ACHN (cell line): ENCODE results near the gene COPG1.
A peak's percentile ranks its signal among the peaks of the same experiment; 100 is the strongest.
"Not testable (repeated sequence)": the region's sequence is repeated elsewhere in the genome, so short reads cannot be mapped to it uniquely, and the experiment has no call there.

Experiments
- DNase-seq: peaks from one replicate; pipeline ENCODE4 v3.0.0-alpha.2; 2015
- in situ Hi-C: cut with HindIII; loops from 2 replicates; pipeline ENCODE4 v1.10.0; 2017; ENCODE audit warnings: low sequenced_read_pairs, low pct_ligation_motif_present, low pct_unique_long_range_greater_than_20kb

Gene COPG1

DNA sequence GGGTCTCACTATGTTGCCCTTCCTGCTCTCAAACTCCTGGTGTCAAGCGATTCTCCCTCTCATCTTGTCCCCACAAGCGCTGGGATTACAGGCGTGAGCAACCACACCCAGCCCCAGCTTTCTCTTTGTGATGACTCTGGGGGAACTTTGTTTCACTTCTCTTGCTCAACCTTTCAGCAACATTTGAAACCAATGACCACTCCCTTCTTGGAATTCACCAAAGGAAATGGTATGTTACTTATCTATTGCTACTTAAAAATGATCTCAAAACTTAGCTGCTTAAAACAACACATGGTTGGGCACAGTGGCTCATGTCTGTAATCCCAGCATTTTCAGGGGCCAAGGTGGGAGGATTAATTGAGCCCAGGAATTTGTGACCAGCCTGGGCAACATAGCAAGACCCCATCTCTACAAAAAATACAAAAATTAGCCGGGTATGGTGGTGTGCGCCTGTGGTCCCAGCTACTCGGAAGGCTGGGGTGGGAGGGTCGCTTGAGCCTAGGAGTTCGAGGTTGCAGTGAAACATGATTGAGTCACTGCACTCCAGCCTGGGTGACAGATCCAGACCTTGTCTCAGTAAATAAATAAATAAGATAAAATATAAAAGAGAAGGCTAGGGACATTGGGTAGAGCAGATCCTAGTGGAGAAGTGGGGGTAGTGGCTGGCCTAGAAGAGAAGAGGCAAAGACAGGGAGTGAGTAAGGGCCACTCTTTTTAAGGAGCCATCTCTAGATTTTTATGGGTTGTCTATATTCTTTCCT, 10.3 kb upstream of the COPG1 start:
- DNase-seq, result no peak
- in situ Hi-C loops, result no loop called here

DNA sequence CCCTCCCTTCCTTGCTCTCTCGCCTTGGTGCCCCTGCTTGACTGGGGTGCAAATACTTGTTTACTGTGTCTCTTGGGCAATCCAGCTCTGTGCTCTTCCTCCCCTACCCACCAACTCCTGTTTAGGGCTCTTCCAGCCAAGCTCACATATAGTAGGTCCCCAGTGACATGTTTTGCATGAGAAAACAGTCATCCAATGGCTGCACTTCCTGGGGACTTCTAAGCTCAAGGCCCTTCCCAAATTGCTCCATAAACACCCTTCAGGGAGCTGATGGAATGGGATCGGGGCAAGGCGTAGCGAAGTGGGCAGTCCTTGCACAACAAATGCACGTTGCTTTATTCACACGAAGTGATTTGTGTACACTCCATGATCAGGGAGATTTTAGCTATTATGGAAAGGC, 9.4 kb upstream of the COPG1 start:
- in situ Hi-C loops, result no loop called here
- DNase-seq, result no peak

DNA sequence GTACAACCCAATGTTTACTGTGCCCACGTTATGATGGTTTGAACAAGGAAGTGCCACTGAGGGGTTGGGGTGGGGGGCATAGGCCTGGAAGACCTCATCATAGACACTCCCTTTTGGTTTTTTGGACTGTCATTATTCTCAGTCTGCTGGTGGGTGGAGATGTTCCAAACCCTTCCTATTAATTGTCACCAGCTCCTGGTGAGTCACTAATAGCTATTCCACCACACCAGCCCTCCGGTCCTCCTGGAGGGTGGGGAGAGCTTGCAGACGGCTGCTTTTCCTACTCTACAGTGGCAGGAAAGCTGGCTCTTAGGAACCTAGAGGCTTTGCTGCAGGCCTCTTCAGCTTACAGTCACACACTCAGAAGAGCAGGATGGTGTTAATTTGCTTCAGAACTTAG, 9.0 kb upstream of the COPG1 start:
- no peak for DNase-seq

DNA sequence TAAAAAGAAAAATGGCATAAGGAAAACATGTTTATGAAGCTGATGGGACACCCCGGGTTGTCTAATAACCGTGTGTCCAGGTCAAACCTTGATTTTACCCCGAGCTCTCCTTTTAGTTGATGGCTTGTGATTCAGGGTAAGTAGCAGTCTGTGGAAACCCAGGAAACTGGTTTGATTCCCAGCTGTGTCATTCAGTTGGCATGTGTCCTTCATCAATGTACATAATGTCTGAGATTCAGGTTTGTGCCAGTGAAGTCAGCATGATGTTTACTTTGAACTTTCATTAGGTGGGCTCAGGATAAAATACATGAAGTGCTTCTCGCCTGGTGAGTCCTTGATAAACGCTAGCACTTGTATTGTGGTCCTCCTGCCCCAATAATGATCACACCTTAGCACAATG, 4.3 kb upstream of the COPG1 start:
- in situ Hi-C loops, result no loop called here

More for the DNA sequence above, 9.0 kb upstream of the COPG1 start:
- in situ Hi-C loops, result no loop called here

DNA sequence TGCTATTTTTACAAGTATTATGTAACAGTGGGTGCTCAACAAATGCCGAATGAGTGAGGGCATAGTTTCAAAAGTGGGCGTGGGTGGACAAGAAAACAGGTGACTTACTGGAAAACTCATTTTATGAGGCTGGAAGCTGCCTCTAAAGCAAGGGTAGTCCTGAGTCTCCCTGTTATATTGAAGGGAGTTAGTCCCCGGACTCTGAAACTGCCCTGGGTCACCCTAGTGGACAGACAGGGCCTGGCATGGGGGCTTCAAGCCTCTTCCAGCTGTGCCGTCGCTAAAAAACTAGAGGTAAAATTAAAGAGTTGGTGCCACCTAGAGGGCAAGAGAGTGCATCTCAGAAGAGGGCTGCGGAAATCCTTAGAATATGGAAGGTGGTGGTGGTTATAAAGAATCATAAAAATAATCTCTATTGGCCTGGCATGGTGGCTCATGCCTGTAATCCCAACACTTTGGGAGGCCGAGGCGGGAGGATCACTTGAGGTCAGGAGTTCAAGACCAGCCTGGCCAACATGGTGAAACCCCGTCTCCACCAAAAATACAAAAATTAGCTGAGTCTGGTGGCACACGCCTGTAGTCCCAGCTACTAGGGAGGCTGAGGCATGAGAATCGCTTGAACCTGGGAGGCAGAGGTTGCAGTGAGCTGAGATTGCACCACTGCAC, 3.6 kb upstream of the COPG1 start:
- DNase-seq, result peak; percentile 89
- in situ Hi-C loops, result not testable (repeated sequence)

More for the DNA sequence above, 4.3 kb upstream of the COPG1 start:
- DNase-seq, result no peak

DNA sequence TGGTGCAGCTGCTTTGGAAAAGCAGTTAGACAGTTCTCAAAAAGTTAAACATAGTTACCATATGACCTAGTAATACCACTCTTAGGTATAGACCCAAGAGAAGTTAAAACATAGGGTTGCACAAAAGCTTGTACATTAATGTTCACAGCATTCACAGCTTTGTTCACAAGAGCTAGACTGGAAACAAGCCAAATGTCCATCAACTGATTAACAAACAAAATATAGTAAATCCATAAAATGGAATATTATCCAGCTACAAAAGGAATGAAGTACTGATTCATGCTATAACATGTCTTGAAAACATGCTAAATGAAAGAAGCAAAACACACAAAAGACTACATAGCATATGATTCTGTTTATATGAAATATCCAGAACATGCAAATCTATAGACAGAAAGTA, 2.8 kb upstream of the COPG1 start:
- in situ Hi-C loops, result no loop called here
- DNase-seq, result no peak

DNA sequence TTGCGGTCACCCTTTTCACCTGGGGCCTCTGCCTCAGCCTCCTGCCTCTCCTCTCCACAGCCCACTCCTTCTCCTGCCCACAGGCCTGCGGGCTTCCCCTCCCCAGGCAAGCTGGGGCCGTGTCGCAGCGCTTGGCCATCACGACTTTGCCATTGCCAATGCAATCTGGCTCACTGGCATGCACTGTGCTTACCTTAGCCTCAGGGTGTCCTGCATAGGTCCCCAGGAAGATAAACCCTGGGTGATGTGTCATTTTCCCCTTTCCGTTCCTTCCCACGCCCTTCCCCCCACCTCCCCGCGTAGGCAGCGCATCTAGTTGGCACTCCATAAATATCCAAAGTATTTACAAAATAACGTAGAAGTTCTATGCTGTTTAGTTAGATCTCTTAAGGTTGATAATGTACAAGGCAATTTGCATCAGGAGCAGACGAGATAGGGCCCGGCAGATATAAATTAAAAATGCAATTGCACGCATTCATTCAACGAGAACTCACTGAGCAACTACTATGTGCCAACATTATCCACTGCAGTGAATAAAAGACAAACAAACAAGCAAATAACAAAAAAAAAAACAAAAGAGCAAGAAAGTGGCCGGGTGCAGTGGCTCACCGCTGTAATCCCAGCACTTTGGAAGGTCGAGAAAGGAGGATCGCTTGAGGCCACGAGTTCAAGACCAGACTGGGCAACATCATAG, 973 bp upstream of the COPG1 start:
- in situ Hi-C loops, result no loop called here
- no peak for DNase-seq

DNA sequence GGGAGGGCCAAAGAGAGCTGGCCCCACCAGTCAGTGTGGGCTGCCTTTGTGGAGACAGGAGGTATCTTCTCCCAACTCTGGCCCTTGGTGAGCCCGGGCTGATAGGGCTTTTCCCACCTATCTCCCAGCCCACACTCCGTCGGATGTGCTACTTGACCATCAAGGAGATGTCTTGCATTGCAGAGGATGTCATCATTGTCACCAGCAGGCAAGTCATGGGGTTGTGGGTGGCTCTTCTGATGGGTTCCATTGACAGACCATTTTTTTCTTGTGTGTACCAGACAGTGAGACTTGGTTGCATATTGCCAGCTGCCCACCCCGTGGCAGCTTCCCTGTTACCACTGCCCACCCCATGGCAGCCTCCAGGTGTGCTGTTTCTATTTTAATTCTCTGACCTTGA, 3.3 kb downstream of the COPG1 start:
- in situ Hi-C loops, result no loop called here
- DNase-seq, result no peak

DNA sequence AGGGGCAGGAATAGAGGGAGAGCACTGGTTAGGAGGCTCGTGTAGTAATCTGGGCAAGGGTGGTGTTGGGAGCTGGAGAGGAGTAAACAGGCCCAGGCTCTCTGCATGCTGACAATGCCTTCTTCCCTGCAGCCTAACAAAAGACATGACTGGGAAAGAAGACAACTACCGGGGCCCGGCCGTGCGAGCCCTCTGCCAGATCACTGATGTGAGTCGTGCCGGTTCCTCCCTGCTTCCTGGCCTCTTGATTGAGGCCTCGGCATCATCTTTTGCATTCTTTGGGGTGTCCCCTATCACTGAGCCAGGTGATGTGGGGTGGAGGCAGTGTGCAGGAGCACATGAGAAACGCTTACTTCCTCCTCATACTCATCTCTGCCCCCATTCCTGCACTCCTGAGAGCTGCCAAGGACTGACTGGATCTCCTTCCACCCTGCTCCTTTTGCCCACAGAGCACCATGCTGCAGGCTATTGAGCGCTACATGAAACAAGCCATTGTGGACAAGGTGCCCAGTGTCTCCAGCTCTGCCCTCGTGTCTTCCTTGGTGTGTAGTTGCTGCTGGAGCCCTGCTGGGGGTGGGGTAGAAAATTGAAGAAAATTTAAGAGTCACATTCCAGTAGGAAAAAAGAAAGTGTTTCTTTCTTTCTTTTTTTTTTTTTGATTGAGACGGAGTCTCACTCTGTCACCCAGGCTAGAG, 5.3 kb downstream of the COPG1 start:
- no peak for DNase-seq
- in situ Hi-C loops, result no loop called here

DNA sequence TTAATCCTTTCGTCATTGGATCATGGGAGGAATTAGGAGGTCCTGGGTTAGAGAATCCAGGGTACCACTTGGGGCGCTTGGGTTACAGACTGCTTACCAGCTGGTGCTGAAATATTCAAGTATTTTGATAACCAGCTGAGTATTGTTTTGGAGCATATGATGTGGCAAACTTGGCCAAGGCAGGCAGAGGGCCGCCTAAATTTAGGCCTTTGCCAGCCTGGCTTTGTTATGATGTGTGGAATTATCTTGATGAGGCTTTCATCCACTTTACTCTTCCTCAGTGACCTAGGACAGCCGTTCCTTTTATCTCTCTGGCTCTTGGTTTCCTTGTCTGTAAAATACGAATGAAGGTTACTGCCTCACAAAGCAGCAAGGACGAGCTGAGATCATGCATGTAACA, 6.9 kb downstream of the COPG1 start:
- no peak for DNase-seq
- in situ Hi-C loops, result no loop called here

DNA sequence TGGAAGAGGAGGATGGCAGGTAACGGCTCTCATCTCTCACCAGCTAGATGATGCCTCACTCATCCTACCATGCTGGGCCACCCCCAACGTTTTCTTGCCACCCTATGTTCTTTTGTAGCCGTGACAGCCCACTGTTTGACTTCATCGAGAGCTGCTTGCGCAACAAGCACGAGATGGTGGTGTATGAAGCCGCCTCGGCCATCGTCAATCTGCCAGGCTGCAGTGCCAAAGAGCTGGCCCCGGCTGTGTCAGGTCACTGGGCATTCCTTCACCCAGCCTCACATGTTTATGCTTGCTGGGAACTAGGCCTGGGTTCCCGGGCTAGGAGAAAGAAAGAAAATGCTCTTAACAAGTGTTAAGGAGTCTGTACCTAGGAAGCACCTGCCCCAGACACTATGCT, 8.2 kb downstream of the COPG1 start:
- in situ Hi-C loops, result no loop called here
- DNase-seq, result no peak

DNA sequence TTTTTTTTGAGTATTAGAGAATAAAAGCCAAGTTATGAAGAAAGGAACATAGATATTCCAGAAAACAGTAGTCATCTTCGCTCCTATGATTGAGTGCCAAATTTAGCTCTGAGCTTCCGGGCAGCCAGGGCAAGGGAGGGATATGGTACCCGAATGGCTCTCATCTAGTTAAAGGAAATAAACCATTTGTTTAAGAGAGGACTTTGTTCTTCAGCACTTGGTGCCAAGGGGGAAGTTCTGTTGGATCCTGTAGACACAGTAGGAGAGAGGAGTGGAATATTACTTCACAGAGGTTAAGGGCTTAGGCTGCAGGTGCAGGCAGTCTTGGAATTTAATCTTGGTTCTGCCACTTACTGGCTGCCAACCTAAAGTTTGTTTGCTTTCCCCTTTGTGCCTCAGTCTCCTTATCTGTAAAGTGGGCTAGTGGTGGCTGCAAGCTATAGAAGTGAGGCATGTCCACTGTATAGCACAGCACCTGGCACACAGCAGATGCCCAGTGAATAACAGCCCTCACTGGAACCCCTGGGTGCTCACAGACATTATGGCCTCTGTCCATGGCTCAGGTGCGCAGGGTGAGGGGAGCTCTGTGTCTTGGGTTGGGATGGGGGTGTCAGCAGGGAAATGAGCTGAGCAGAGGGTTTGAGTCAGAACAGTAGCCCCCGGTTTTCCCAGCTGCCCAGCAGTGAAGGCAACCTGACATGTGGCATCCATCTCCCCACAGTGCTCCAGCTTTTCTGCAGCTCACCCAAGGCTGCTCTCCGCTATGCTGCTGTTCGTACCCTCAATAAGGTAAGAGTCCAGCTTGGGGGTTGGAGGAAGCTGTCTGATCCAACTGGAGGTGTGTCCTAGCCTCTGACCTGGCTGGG, 10.4 kb downstream of the COPG1 start:
- in situ Hi-C loops, result no loop called here
- no peak for DNase-seq

DNA sequence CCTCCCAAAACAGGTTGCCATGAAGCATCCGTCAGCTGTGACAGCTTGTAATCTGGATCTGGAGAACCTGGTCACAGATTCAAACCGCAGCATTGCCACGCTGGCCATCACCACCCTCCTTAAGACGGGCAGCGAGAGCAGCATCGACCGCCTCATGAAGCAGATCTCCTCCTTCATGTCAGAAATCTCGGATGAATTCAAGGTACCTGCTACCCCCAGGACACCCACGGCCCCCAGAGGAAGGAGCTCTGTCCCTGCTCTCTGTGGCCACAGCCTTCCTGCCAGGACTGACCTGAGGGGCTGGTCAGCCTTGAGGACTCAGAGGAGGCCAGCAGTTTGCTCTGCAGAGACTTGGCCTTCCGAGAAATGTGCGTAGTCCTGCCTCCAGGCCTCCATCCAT, 11.2 kb downstream of the COPG1 start:
- no peak for DNase-seq
- in situ Hi-C loops, result no loop called here

DNA sequence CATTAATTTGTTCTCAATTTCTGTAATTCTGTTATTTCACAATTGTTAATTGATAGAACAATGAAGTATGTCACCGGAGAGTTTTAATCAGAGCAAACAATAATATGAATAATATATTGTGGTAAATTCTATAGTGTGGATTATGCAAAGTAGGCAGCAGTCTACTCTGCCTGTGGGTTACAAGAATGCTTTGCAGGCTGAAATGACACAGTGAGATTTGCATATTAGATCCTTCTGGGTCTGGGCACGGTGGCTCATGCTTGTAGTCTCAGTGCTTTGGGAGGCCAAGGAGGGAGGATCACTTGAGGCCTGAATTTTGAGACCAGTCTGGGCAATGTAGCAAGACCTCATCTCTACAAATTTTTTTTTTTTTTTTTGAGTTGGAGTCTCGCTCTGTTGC, 12.5 kb downstream of the COPG1 start:
- in situ Hi-C loops, result no loop called here
- DNase-seq, result no peak

DNA sequence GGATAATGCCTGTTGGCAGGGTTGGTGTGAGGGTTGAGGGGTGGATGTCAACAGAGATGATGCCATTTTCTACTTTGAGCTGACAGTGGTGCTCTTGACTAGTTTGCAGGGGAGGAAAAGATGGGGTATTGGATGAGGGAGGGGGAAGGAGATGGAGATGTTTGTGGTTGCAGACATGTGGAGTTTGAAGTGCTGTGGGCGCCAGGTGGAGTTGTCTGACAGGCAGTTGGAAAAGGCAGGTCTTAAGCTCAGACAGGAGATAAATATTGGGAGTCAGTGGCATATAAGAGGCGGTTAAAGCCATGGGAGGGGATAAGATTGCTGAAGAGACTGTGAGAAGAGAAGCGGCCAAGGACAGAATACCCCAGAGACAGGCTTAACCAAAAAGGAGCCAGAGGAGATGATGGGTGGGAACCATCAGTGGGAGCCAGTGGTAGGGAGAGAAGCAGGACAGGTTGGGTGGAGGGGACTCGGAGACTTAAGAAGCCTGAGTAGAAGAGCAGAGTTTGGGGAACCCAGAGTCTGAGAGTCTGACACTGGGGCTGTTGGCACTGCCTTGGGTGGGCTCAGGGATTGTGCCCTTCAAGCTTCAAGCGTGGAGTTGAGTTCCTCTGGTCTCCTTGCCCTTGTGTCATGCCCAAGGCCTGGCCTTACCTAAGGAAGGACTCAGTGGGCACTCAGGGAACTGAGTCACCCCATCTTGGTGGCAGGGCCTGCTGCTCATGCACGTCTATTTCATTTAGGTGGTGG, 13.9 kb downstream of the COPG1 start:
- in situ Hi-C loops, result no loop called here
- no peak for DNase-seq

DNA sequence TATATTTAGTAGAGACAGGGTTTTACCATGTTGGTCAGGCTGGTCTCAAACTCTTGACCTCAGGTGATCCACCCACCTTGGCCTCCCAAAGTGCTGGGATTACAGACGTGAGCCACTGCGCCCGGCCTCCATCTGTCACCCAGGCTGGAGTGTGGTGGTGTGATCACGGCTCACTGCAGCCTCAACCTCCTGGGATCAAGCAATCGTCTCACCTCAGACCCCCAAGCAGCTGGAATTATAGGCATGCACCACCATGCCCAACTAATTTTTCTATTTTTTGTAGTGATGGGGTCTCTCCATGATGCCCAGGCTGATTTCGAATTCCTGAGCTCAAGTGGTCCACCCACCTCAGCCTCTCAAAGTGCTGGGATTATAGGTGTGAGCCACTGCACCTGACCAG, 15.6 kb downstream of the COPG1 start:
- in situ Hi-C loops, DNase-seq: not testable (repeated sequence)

DNA sequence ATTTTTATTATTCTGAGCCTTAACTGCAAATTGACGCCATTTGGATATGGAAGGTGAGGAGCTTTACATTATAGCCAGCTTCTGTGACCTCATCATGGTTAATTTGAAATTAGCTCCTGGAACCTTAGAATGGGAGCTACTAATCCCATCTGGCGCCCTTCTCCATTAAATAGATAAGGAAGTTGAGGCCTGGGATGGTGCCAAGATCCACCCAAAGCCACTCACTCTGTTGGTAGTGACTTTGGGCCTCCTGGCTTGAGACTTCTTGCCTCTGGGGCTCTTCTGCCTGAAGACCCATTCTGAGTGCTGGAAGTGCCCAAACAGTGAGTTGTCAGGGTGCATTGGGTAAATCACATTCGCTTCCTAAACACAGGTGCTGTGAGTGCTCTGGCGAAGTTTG, 17.2 kb downstream of the COPG1 start:
- in situ Hi-C loops, result no loop called here
- no peak for DNase-seq

DNA sequence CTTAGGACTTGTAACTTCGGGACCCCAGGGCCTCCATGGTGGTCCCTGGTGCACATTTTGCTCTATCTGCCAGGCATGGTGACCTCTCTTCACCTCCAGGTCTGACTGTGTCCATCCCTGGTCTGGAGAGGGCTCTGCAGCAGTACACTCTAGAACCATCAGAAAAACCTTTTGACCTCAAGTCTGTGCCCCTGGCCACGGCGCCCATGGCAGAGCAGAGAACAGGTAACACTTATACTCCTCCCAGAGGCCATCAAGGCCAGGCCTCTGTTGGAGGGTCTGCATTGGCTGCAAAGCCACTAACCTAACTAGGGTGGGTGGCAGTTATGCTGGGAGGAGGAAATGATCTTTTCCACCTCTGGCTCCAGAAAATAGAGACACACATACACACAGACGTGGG, 19.0 kb downstream of the COPG1 start:
- DNase-seq, result no peak
- in situ Hi-C loops, result no loop called here
